HepG2 (cell line): Measurements from ENCODE around the gene VPREB1. TPM values are rescaled to one million over a fixed set of nuclear protein-coding genes. Genes with fewer than 3 reads are reported as not detected.

Experiments used
- ATAC-seq: fragments of 200-7000 bp; cut with Tn5 transposase; 3 replicates; pipeline ENCODE4 v1.9.1; 2020; ENCODE audit warnings: mild to moderate bottlenecking, moderate library complexity
- BruUV-seq: library from RNA; stranded (reverse); fragments of 400-500 nt; replicated peaks from 2 replicates; lab custom pipeline; 2021; lab: Mats Ljungman, UMichigan
- CTCF ChIA-PET: fragments of 300-600 bp; formaldehyde crosslinking; extraction: SDS; loops from one replicate; lab custom pipeline; 2021; ENCODE audit warnings: low total read pairs, inconsistent platforms, low intra/inter-chr PET ratio; lab: Yijun Ruan, JAX
- POLR2A ChIA-PET: fragments of 350-600 bp; sonication (Branson Sonifier 250); formaldehyde crosslinking; loops from one replicate; lab custom pipeline; 2020; ENCODE audit warnings: antibody characterized with exemption, inconsistent platforms; lab: Yijun Ruan, JAX
- DNase-seq: peaks from one replicate; pipeline ENCODE4 v3.0.0-alpha.2; 2015; ENCODE audit warnings: low spot score
- FAIRE-seq: peaks from 3 replicates; lab custom pipeline; 2011; peaks lifted over from hg19 to GRCh38; lab: Jason Lieb, UNC
- H2AFZ ChIP-seq: one replicate; pipeline ENCODE4 v1.6.1; 2011; ENCODE audit warnings: low read length, inconsistent platforms
- H3K27ac ChIP-seq: fragments of 300-600 bp; 3 replicates; pipeline ENCODE4 v1.8.0; 2011; ENCODE audit warnings: mixed run types, mild to moderate bottlenecking, mixed read lengths, low read length, inconsistent platforms; ENCODE audit not compliant: insufficient read depth; ENCODE audit errors: extremely low read length
- H3K27me3 ChIP-seq, 2 experiments: fragments of 200-600 bp in 1 of 2; 2 replicates in 1 of 2; 3 replicates in 1 of 2; pipeline versions ENCODE4 v1.6.0 to v1.8.0; 2011; ENCODE audit warnings: low read length in 2 of 2, mild to moderate bottlenecking in 2 of 2, moderate library complexity in 2 of 2, inconsistent platforms in 1 of 2; ENCODE audit not compliant: insufficient read depth in 2 of 2, control insufficient read depth in 1 of 2
- H3K36me3 ChIP-seq, 2 experiments: fragments of 200-600 bp in 1 of 2; replicated peaks in 1 of 2; 2 replicates in 1 of 2; 3 replicates in 1 of 2; pipeline versions ENCODE4 v1.5.1 to v1.8.0; 2011; ENCODE audit warnings: low read length in 2 of 2, inconsistent platforms in 1 of 2; ENCODE audit not compliant: insufficient read depth in 2 of 2, control insufficient read depth in 1 of 2
- H3K4me1 ChIP-seq: 2 replicates; pipeline ENCODE4 v1.5.1; 2012; ENCODE audit warnings: low read length, inconsistent platforms; ENCODE audit not compliant: insufficient read depth
- H3K4me2 ChIP-seq: 2 replicates; pipeline ENCODE4 v1.6.0; 2011; ENCODE audit warnings: low read depth, low read length, inconsistent platforms
- H3K4me3 ChIP-seq, 3 experiments: fragments of 200-600 bp in 1 of 3; sonication (generic), shearing (Covaris generic) in 1 of 3; replicated peaks in 1 of 3; 2 replicates each; pipeline ENCODE4 v1.5.1; 2011 to 2016; ENCODE audit warnings: low read length in 3 of 3, inconsistent platforms in 2 of 3, low read depth in 2 of 3, mild to moderate bottlenecking in 2 of 3, control low read depth in 1 of 3, mixed read lengths in 1 of 3; ENCODE audit not compliant: insufficient read depth in 1 of 3
- H3K79me2 ChIP-seq: one replicate; pipeline ENCODE4 v1.6.1; 2011; ENCODE audit warnings: low read length, inconsistent platforms; ENCODE audit not compliant: insufficient read depth
- H3K9ac ChIP-seq: 2 replicates; pipeline ENCODE4 v1.6.0; 2011; ENCODE audit warnings: mild to moderate bottlenecking, low read depth, low read length, inconsistent platforms; ENCODE audit not compliant: insufficient read depth
- H3K9me3 ChIP-seq: 2 replicates; pipeline ENCODE4 v1.5.1; 2012; ENCODE audit warnings: mild to moderate bottlenecking, low read length
- H4K20me1 ChIP-seq: 2 replicates; pipeline ENCODE4 v1.6.0; 2011; ENCODE audit warnings: inconsistent platforms, mild to moderate bottlenecking, low read length, moderate library complexity; ENCODE audit not compliant: insufficient read depth
- MTF1 ChIP-seq: sonication (generic); formaldehyde crosslinking; IDR thresholded peaks from 2 replicates; pipeline ENCODE4 v1.5.0; 2020; ENCODE audit warnings: missing genetic modification reagents
- RBFOX2 ChIP-seq: fragments of 200-400 bp; formaldehyde crosslinking; IDR thresholded peaks from 2 replicates; pipeline ENCODE4 v1.6.1; 2017; ENCODE audit warnings: low read depth, mild to moderate bottlenecking, low read length
- ZNF33B ChIP-seq: sonication (generic); formaldehyde crosslinking; IDR thresholded peaks from 2 replicates; pipeline ENCODE4 v1.5.1; 2020; ENCODE audit warnings: mild to moderate bottlenecking, missing genetic modification reagents
- WGBS: methylation state at CpG from one replicate; pipeline ENCODE4 v1.1.6; 2017; ENCODE audit warnings: low lambda C conversion rate; 5-methylcytosine and 5-hydroxymethylcytosine counted together
- in situ Hi-C: cut with HindIII; loops from 2 replicates; pipeline ENCODE4 v1.10.0; 2017; ENCODE audit warnings: low pct_unique_long_range_greater_than_20kb; ENCODE audit not compliant: extremely low pct_ligation_motif_present
- intact Hi-C: fragments of 100-400 bp; cut with micrococcal nuclease; formaldehyde crosslinking; loops from one replicate; pipeline ENCODE4 v1.10.0; 2022; ENCODE audit not compliant: unreplicated experiment
- polyA plus RNA-seq, 8 experiments: library from polyadenylated mRNA; depleted of rRNA in 3 of 8; stranded (reverse) in 7 of 8; unstranded in 1 of 8; fragments of >200 nt; fragmentation: Illumina TruSeq in 4 of 8; extraction: Trizol in 4 of 8; gene quantifications; 2 replicates each; pipeline versions ENCODE4 v1.2.1 to v1.2.3, GENCODE V29; 2011 to 2016; ENCODE audit warnings: low read depth in 4 of 8, missing spikeins in 1 of 8, mixed read lengths in 1 of 8; ENCODE audit not compliant: insufficient read depth in 1 of 8
- total RNA-seq, 5 experiments: library from RNA; depleted of rRNA; stranded (reverse); fragments of >200 nt; fragmentation: Illumina TruSeq; extraction: Trizol; gene quantifications; 2 replicates each; pipeline ENCODE4 v1.2.3, GENCODE V29; 2016; ENCODE audit warnings: low read depth in 1 of 5
- TF ChIP-seq, protein P1 (sequence below), 2 experiments: sonication (generic) in 1 of 2; formaldehyde crosslinking in 1 of 2; IDR thresholded peaks; 2 replicates each; pipeline versions ENCODE4 v1.5.1 to v1.6.1; 2011 to 2020; ENCODE audit warnings: borderline replicate concordance in 1 of 2, low read depth in 1 of 2, low read length in 1 of 2, mild to moderate bottlenecking in 1 of 2, missing genetic modification reagents in 1 of 2, moderate library complexity in 1 of 2

VPREB1 gene
- total and polyA plus RNA-seq, 2 of the 13 experiments (the other 11 are each of a cell fraction or from before 2014, with no cell fraction given), result not detected

DNA sequence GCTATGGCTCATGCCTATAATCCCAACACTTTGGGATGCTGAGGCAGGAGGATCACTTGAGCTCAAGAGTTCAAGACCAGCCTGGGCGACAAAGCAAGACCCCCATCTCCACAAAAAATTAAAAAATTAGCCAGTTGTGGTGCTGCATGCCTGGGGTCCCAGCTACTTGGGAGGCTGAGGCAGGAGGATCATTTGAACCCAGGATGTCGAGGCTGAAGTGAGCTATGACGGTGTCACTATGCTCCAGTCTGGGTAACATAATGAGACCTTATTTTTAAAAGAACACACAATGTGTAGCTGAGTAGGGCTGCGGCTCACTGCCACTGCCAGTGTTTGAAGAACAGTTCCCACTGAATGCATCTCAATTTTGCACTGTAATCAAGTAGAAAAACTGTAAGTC, 7.1 kb upstream of the VPREB1 start (continued):
- no peak for TF ChIP-seq RBFOX2
- TF ChIP-seq ZNF33B (CRISPR knock-in tag), result no peak

DNA sequence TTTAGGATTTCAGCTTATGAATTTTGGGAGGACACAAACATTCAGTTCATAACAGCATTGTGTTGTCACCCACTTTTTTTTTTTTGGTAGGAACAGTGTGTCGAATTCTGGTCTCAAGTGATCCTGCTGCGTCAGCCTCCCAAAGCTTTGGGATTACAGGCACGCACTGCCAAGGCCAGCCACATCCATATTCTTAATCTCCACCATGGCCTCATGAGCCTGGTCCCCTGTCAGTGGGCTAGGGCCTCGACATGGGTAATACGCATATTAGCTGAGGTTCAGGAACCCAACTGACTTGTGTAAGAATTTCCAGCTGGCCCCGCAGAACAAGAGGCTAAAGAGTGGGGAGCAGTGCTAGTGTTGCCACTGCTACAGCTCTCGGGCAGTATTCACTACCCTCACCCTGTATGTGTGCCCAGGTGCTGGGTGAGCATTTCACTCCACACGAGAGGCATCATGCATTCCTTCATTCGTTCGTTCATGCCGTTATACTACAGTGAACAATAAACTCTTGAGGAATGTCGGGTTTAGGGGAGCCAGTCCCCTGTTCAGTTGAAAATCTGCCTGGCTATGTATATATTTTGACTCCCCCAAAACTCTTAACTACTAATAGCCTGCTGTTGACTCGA, 5.2 kb upstream of the VPREB1 start:
- H3K36me3 ChIP-seq, result no peaks in the 10 kb centered on the region
- POLR2A ChIA-PET, result interaction anchor here (0.7 kb wide), 1 partner anchor 129 kb away, joined by 3 read pairs; no protein-coding TSS in a partner anchor
- no peak overlapping the region for H3K4me2 ChIP-seq
- ATAC-seq, result no peak
- no peak for TF ChIP-seq MTF1 (CRISPR knock-in tag)
- TF ChIP-seq, protein P1, sequence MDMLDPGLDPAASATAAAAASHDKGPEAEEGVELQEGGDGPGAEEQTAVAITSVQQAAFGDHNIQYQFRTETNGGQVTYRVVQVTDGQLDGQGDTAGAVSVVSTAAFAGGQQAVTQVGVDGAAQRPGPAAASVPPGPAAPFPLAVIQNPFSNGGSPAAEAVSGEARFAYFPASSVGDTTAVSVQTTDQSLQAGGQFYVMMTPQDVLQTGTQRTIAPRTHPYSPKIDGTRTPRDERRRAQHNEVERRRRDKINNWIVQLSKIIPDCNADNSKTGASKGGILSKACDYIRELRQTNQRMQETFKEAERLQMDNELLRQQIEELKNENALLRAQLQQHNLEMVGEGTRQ (IDR thresholded peaks at IDR 0.05; ENCODE audit: low read depth, low read length), result no peak
- TF ChIP-seq, protein P1 (CRISPR knock-in tag; IDR thresholded peaks at IDR 0.05; ENCODE audit: borderline replicate concordance), result no peak
- TF ChIP-seq, all 625 proteins: peak for 0
- no peak overlapping the region for H3K9ac ChIP-seq
- H4K20me1 ChIP-seq, result no peaks in the 10 kb centered on the region
- peaks cover 14% of the 10 kb centered on the region for H3K4me1 ChIP-seq
- DNase-seq (no peak), FAIRE-seq (no peak)
- no peak overlapping the region for H3K27ac ChIP-seq
- H2AFZ ChIP-seq, result no peak overlapping the region
- H3K79me2 ChIP-seq, result no peaks in the 10 kb centered on the region
- in situ Hi-C loops, result no loop called here
- CTCF ChIA-PET, result no interaction called here
- intact Hi-C loops, result no loop called here
- no TSS peak for BruUV-seq
- WGBS, result 49% methylated on average over 13 of the region's 13 CpGs
- peaks cover 0 to 21% of the 10 kb centered on the region in 2 experiments; a peak in 3 of 5 replicates for H3K27me3 ChIP-seq
- H3K9me3 ChIP-seq, result no peaks in the 10 kb centered on the region
- no peak overlapping the region for H3K4me3 ChIP-seq
